HepG2 (cell line): ENCODE results near the gene PPP2R2C. TPM values are rescaled to one million over a fixed set of nuclear protein-coding genes. Genes with fewer than 3 reads are reported as not detected.

Experiments used
- ATF1 ChIP-seq: IDR thresholded peaks from 2 replicates; pipeline ENCODE4 v1.6.1; 2016; ENCODE audit warnings: mild to moderate bottlenecking, control low read depth
- ATF7 ChIP-seq, 2 experiments: fragments of 450-650 bp in 1 of 2; sonication (generic) in 1 of 2; formaldehyde crosslinking in 1 of 2; IDR thresholded peaks; 2 replicates each; pipeline versions ENCODE4 v1.4.0 to v1.6.1; 2016 to 2020; ENCODE audit warnings: antibody characterized with exemption in 1 of 2, mild to moderate bottlenecking in 1 of 2, missing genetic modification reagents in 1 of 2
- CBX2 ChIP-seq, 2 experiments: fragments of 200-600 bp in 1 of 2; sonication (generic); formaldehyde crosslinking in 1 of 2; IDR thresholded peaks; 2 replicates each; pipeline versions ENCODE4 v1.7.0 to v1.8.1; 2018 to 2022; ENCODE audit warnings: low read depth in 2 of 2, low read length in 1 of 2, mild to moderate bottlenecking in 1 of 2, missing genetic modification reagents in 1 of 2
- DMAP1 ChIP-seq: IDR thresholded peaks from 2 replicates; pipeline ENCODE4 v1.6.1; 2016
- DNMT3B ChIP-seq: conservative IDR thresholded peaks from 2 replicates; pipeline ENCODE4 v1.6.1; 2016; ENCODE audit warnings: missing biosample characterization, control low read depth
- ELF1 ChIP-seq: sonication (generic); formaldehyde crosslinking; IDR thresholded peaks from 2 replicates; pipeline ENCODE4 v1.4.0; 2020; ENCODE audit warnings: missing genetic modification reagents
- ERF ChIP-seq: IDR thresholded peaks from 2 replicates; pipeline ENCODE4 v1.6.1; 2018; ENCODE audit warnings: missing biosample characterization, missing genetic modification reagents
- FUBP1 ChIP-seq: sonication (generic); formaldehyde crosslinking; IDR thresholded peaks from 2 replicates; pipeline ENCODE4 v1.5.1; 2020; ENCODE audit warnings: missing genetic modification reagents, mild to moderate bottlenecking, borderline replicate concordance
- HDAC1 ChIP-seq: sonication (generic); formaldehyde crosslinking; IDR thresholded peaks from 2 replicates; pipeline ENCODE4 v1.5.1; 2020; ENCODE audit warnings: mild to moderate bottlenecking, missing genetic modification reagents
- SATB2 ChIP-seq: sonication (generic); formaldehyde crosslinking; IDR thresholded peaks from 2 replicates; pipeline ENCODE4 v1.5.0; 2020; ENCODE audit warnings: missing genetic modification reagents
- TAF1 ChIP-seq: sonication (generic); formaldehyde crosslinking; IDR thresholded peaks from 2 replicates; pipeline ENCODE4 v1.4.0; 2020; ENCODE audit warnings: missing genetic modification reagents
- ZNF101 ChIP-seq: sonication (generic); formaldehyde crosslinking; IDR thresholded peaks from 2 replicates; pipeline ENCODE4 v1.4.0; 2020; ENCODE audit warnings: mild to moderate bottlenecking, low read depth, missing genetic modification reagents, borderline replicate concordance
- ZNF34 ChIP-seq: sonication (generic); formaldehyde crosslinking; IDR thresholded peaks from 2 replicates; pipeline ENCODE4 v1.4.0; 2020; ENCODE audit warnings: mild to moderate bottlenecking, missing genetic modification reagents, borderline replicate concordance
- ZNF382 ChIP-seq: sonication (generic); formaldehyde crosslinking; IDR thresholded peaks from 2 replicates; pipeline ENCODE4 v1.5.0; 2020; ENCODE audit warnings: missing genetic modification reagents, mild to moderate bottlenecking, borderline replicate concordance
- ZNF629 ChIP-seq: sonication (generic); formaldehyde crosslinking; conservative IDR thresholded peaks from 2 replicates; pipeline ENCODE4 v1.5.0; 2020; ENCODE audit warnings: missing genetic modification reagents
- polyA plus RNA-seq, 8 experiments: library from polyadenylated mRNA; depleted of rRNA in 3 of 8; stranded (reverse) in 7 of 8; unstranded in 1 of 8; fragments of >200 nt; fragmentation: Illumina TruSeq in 4 of 8; extraction: Trizol in 4 of 8; gene quantifications; 2 replicates each; pipeline versions ENCODE4 v1.2.1 to v1.2.3, GENCODE V29; 2011 to 2016; ENCODE audit warnings: low read depth in 4 of 8, missing spikeins in 1 of 8, mixed read lengths in 1 of 8; ENCODE audit not compliant: insufficient read depth in 1 of 8
- total RNA-seq, 5 experiments: library from RNA; depleted of rRNA; stranded (reverse); fragments of >200 nt; fragmentation: Illumina TruSeq; extraction: Trizol; gene quantifications; 2 replicates each; pipeline ENCODE4 v1.2.3, GENCODE V29; 2016; ENCODE audit warnings: low read depth in 1 of 5
- TF ChIP-seq, protein P1 (sequence below): sonication (generic); formaldehyde crosslinking; IDR thresholded peaks from 2 replicates; pipeline ENCODE4 v1.4.0; 2020; ENCODE audit warnings: missing genetic modification reagents
- TF ChIP-seq, protein P2 (sequence below): sonication (generic); formaldehyde crosslinking; IDR thresholded peaks from 2 replicates; pipeline ENCODE4 v1.5.0; 2020; ENCODE audit warnings: missing genetic modification reagents, mild to moderate bottlenecking, borderline replicate concordance
- TF ChIP-seq, protein P3 (sequence below): sonication (generic); formaldehyde crosslinking; IDR thresholded peaks from 2 replicates; pipeline ENCODE4 v1.4.0; 2020; ENCODE audit warnings: mild to moderate bottlenecking, missing genetic modification reagents

Gene PPP2R2C
- total and polyA plus RNA-seq, 2 of the 13 experiments (the other 11 are each of a cell fraction or from before 2014, with no cell fraction given) = 0.60 to 8.6 TPM

DNA sequence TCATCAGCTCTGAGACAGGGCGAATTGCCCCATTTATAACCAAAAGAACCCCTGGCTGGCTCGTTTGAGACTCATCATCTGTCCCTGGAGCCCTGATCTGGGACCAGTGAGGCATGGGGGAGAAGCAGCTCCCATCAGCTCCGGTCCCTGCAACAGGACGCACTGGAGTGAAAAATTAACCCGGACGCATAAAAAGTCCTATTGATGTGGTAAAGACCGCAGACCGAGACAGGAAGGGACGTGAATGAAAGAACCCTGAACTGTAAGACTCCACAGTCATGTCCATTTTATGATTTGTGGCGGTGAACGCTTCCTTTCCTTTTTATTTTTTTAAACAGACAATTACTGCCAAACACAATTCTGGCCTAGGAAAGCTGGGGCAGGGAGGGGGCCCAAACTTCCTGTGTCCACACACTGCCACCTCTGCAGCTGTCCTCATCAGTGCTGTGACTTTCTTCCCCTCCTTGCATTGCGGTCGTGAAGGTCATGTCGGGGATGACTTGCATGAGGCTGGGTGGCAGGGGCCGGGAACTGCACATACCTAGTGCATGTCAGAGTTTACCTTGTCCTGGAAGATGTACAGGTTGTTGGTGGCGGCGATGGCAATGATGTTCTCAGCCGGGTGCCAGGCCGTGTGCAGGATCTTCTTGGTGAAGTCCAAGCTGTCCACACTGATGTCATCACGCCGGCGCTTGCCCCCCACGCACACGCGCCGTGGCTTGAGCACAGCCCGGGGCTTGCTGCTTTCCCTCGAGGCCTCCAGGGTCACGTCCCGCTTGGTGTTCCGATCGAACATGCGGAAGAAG lies 149.4 kb downstream of the PPP2R2C start (continued):
- TF ChIP-seq ATF1 (no peak), ZNF34 (CRISPR knock-in tag) (no peak), ATF7 (IDR thresholded peaks at IDR 0.05) (no peak), ATF7 (CRISPR knock-in tag; IDR thresholded peaks at IDR 0.05) (no peak), ERF (CRISPR knock-in tag) (peak; percentile 82; the same call in 1 of the 2 replicates), DMAP1 (CRISPR knock-in tag) (no peak), ZNF101 (no peak), HDAC1 (CRISPR knock-in tag) (peak; percentile 31; the same call in 1 of the 2 replicates), ZNF629 (no peak), TAF1 (CRISPR knock-in tag) (peak; percentile 40; the same call in 1 of the 2 replicates), SATB2 (CRISPR knock-in tag) (no peak), ELF1 (CRISPR knock-in tag) (no peak), DNMT3B (no peak), ZNF382 (CRISPR knock-in tag) (no peak), CBX2 (IDR thresholded peaks at IDR 0.05; ENCODE audit: low read depth, low read length) (no peak), CBX2 (CRISPR knock-in tag; IDR thresholded peaks at IDR 0.05; ENCODE audit: low read depth) (no peak), FUBP1 (CRISPR knock-in tag) (no peak)
- TF ChIP-seq, protein P1, sequence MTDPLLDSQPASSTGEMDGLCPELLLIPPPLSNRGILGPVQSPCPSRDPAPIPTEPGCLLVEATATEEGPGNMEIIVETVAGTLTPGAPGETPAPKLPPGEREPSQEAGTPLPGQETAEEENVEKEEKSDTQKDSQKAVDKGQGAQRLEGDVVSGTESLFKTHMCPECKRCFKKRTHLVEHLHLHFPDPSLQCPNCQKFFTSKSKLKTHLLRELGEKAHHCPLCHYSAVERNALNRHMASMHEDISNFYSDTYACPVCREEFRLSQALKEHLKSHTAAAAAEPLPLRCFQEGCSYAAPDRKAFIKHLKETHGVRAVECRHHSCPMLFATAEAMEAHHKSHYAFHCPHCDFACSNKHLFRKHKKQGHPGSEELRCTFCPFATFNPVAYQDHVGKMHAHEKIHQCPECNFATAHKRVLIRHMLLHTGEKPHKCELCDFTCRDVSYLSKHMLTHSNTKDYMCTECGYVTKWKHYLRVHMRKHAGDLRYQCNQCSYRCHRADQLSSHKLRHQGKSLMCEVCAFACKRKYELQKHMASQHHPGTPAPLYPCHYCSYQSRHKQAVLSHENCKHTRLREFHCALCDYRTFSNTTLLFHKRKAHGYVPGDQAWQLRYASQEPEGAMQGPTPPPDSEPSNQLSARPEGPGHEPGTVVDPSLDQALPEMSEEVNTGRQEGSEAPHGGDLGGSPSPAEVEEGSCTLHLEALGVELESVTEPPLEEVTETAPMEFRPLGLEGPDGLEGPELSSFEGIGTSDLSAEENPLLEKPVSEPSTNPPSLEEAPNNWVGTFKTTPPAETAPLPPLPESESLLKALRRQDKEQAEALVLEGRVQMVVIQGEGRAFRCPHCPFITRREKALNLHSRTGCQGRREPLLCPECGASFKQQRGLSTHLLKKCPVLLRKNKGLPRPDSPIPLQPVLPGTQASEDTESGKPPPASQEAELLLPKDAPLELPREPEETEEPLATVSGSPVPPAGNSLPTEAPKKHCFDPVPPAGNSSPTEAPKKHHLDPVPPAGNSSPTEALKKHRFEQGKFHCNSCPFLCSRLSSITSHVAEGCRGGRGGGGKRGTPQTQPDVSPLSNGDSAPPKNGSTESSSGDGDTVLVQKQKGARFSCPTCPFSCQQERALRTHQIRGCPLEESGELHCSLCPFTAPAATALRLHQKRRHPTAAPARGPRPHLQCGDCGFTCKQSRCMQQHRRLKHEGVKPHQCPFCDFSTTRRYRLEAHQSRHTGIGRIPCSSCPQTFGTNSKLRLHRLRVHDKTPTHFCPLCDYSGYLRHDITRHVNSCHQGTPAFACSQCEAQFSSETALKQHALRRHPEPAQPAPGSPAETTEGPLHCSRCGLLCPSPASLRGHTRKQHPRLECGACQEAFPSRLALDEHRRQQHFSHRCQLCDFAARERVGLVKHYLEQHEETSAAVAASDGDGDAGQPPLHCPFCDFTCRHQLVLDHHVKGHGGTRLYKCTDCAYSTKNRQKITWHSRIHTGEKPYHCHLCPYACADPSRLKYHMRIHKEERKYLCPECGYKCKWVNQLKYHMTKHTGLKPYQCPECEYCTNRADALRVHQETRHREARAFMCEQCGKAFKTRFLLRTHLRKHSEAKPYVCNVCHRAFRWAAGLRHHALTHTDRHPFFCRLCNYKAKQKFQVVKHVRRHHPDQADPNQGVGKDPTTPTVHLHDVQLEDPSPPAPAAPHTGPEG (CRISPR knock-in tag) = no peak
- TF ChIP-seq, protein P2, sequence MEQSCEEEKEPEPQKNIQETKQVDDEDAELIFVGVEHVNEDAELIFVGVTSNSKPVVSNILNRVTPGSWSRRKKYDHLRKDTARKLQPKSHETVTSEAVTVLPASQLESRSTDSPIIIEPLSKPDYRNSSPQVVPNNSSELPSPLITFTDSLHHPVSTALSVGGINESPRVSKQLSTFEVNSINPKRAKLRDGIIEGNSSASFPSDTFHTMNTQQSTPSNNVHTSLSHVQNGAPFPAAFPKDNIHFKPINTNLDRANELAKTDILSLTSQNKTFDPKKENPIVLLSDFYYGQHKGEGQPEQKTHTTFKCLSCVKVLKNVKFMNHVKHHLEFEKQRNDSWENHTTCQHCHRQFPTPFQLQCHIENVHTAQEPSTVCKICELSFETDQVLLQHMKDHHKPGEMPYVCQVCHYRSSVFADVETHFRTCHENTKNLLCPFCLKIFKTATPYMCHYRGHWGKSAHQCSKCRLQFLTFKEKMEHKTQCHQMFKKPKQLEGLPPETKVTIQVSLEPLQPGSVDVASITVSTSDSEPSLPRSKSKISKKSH (CRISPR knock-in tag) = no peak; the same call in 1 of the 2 replicates
- TF ChIP-seq, protein P3, sequence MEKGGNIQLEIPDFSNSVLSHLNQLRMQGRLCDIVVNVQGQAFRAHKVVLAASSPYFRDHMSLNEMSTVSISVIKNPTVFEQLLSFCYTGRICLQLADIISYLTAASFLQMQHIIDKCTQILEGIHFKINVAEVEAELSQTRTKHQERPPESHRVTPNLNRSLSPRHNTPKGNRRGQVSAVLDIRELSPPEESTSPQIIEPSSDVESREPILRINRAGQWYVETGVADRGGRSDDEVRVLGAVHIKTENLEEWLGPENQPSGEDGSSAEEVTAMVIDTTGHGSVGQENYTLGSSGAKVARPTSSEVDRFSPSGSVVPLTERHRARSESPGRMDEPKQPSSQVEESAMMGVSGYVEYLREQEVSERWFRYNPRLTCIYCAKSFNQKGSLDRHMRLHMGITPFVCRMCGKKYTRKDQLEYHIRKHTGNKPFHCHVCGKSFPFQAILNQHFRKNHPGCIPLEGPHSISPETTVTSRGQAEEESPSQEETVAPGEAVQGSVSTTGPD = 0 out of 2 replicates have a peak, but pooled peaks have one; percentile 36
